Inflammatory macrophage treated with lipopolysaccharide for 4 hours (primary cell): Measurements from ENCODE around the gene SCN1A.
A peak's percentile ranks its signal among the peaks of the same experiment; 100 is the strongest.
"Not testable (repeated sequence)": the region's sequence is repeated elsewhere in the genome, so short reads cannot be mapped to it uniquely, and the experiment has no call there.

Experiments
- DNase-seq: peaks from one replicate; pipeline ENCODE4 v3.0.0-alpha.2; 2020

The SCN1A gene

DNA sequence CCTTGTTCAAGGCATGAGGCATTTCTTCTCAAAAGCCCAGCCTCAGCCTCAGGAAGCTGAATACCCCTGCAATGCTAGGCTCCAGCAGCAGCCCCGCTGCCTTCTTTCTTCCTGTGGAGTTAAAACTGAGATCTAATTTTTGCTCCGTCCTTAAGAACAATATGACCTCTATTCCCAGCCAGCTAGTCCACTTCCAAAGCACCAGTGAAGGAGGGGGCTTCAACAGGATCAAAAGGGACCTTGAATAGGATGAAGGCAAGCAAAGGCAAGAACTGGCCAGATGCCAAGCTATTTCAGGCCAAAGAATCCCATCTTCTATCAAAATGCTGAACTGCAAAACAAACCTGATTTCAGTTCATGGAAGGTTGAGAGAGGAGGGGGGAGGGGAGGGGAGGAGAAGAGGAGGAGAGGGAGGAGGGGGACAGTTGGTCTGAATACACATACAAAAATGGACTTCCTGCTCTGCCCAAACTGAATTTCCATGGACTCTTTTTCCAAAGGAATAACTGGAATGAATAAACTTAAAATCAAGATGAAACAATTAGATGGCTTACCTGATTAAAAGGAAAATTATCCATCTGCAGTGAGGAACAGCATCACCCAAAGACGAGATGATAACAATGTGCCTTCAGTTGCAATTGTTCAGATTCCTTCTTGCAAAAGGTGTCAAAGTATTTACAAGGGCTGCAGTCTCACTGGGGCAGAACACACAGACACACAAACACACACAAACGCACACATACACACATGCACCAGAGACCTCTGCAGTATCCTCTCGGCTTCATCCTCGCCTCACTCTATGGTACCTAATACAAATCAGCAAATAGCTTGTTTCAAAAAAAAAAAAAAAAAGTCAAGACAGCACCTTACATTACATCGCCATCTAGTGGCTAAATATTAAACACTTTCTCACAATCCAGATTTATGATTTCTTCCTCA is at the start of gene SCN1A:
Gene SCN1A (minus strand): TSS at position 804 of the 939 bp plus-strand sequence. CDS start 54,399 bp downstream, outside the sequence.
- peak; percentile 48 for DNase-seq

DNA sequence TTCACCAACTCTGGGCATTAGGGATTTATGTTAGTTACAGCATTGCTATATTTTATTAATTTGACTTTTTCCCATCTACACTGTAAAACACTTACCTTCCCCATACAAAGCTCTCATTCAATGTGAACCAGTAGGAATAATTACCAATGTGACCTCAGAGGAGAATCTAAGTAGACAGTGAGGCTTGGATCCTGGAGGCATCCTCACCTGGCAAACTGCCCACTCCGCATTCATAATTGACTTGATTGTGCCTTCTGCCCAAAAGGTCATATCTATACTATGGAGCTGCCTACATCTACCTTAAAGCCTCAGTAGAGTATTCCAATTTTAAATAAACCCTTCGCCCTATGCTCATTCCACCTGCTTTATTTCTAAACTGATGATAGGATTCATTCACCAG is 45.4 kb upstream of the SCN1A start:
- DNase-seq, result no peak

DNA sequence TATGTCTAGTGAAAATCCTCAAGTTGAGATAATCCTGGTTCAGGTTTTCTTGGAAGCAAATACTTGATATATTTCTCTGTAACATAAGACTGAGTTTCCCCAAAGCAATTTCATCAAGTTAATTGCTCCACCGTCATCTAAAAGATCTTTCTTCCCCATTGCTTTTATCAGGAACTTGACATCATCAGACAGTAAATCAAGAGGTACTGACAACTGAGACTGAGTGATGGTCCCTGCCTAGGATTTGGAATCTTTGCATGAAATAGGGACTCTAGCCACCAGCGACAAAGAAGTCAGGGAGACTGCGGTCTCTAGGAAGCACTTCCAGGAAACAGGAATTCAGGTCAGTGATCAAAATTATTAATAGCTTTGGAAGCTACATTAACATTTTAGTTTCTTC is 43.4 kb upstream of the SCN1A start:
- DNase-seq, result no peak

- no peak for DNase-seq
Observed at GRCh38 chr2:166170356-166170755, 42.5 kb upstream of the SCN1A start.

DNA sequence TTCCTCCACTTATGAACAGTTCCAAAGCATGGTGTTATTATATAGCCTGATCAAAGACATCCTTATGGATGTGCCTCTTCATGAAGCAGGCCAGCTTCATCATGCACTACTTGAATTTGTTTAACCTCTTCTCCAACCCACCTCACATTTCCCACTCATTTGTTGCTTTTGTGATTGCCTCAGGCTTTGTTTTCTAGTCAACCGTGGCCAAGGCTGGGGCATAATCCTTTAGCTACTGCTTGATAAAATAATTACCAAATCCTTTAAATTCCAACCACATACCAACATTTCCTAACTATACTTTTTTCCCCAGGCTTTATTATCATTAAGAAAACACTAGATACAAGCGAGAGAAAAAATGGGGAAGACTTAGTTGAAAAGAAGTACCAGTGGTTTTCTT is 39.6 kb upstream of the SCN1A start:
- DNase-seq, result no peak

GRCh38 chr2:166163775-166164174 is 36.0 kb upstream of the SCN1A start:
- DNase-seq, result no peak

- DNase-seq, result no peak
Observed at GRCh38 chr2:166158546-166158945, 30.7 kb upstream of the SCN1A start.

- no peak for DNase-seq
Observed at GRCh38 chr2:166157578-166157977, 29.8 kb upstream of the SCN1A start.

DNA sequence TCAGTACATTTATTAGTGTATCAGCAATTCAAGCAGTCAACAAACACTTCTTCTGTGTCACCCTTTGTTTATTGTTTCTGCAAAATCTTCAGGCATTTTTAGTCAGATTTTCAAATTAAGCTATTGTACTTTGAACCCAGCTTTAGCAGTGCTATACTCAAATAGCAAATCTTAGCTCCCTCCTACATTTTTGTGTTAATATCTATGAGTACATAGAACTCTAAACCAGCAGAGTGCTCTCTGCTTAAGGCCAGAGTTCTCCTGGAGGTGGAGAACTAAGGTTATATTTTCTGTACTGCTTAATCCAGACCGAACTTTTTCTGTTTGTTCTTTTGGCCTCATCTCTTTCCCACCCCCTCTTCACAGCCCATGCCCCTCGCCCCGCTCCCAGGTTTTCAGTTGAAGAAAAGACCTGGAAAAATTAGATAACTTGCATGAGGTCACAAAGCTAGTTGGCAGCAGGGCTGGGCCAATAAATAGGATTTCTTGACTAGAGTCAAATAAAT is 29.2 kb upstream of the SCN1A start:
- no peak for DNase-seq

- no peak for DNase-seq
Observed at GRCh38 chr2:166155589-166155988, 27.8 kb upstream of the SCN1A start.

GRCh38 chr2:166154685-166155338 is 27.0 kb upstream of the SCN1A start:
- DNase-seq, result no peak

- DNase-seq, result no peak
Observed at GRCh38 chr2:166152064-166152463, 24.2 kb upstream of the SCN1A start.

DNA sequence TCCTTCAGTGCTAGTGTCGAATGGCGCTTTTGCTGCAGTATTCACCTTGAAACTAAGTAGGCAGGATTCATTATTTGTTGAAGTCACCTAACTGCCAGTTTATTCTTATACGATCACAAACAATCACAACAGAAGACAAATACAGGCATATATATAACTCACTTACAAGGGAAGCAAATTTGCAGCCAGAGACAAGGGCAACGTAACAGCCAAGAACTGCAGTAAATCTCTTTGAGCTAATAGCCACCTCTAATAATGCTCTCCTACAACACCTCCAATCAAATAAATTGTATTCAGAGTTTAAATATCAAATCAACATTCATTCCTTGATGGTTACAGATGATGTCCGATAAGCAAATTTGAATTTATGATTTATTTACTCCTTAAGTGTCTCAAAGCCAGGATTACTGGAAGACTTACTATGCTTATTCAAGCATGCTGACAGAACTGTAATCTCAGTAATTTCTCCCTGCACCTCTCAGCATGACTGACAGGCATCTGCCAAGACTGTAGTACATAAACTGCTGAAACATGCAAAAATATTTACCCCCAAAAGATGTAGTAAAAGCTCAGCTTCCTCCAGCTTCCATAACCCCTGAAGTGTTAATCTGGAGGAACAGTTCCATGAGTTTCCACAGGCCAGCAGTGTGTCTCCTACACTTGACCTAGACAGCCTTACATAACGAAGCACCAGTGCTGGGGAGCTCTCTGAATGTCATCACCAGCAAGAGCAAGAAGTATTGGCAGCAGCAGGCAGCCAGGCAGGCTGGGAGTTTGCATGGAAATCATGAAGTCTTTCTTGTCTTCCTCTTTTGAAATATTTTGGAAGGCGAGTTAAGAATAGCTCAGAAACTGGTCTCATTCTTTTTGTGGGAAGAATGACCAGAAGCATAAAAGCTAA is 20.9 kb upstream of the SCN1A start:
- no peak for DNase-seq

DNA sequence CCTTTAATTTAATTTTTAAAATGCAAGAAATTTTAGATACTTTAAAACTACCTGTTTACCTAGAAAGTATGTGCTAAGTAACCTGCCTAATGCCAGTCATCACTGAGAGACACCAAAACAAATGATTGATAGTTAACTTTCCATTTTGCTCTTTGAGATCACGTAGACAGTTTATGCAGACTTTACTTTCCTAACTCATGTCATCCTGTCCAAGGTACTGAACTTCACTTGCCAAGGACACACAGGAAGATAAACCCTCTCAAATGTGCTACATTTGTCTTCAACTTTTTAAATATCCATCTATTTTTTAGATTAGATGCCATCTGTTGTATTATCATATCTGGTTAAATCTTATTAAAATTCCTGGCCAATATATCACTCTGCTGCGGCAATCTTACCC is 20.1 kb upstream of the SCN1A start:
- DNase-seq, result no peak

- DNase-seq, result no peak
Observed at GRCh38 chr2:166144071-166144470, 16.3 kb upstream of the SCN1A start.

- no peak for DNase-seq
Observed at GRCh38 chr2:166140932-166141331, 13.1 kb upstream of the SCN1A start.

DNA sequence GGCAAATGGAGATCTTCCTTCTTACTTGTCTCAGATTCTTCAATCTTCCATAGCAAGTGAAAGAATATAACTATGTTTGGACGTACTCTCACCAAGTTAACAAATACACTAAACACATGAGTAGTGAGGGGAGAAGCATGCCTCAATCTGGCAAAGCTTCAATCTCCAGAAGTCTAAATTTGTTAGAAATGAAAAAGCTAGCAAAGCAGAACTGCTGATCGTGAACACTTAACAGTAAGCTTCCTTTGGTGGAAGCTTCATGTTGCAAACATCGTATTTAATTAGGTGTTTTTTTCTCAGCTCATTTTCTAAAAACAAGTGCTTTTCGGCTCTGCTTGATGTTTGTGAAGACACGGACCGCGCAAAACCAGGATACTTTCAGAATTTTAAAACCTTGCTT is 12.7 kb upstream of the SCN1A start:
- DNase-seq, result no peak

GRCh38 chr2:166139479-166139878 is 11.7 kb upstream of the SCN1A start:
- not testable (repeated sequence) for DNase-seq

- no peak for DNase-seq
Observed at GRCh38 chr2:166138667-166139066, 10.8 kb upstream of the SCN1A start.

GRCh38 chr2:166138144-166138543 is 10.3 kb upstream of the SCN1A start:
- no peak for DNase-seq

GRCh38 chr2:166137331-166137730 is 9.5 kb upstream of the SCN1A start:
- no peak for DNase-seq

GRCh38 chr2:166135849-166136258 is 8.0 kb upstream of the SCN1A start:
- no peak for DNase-seq
